Transverse colon (tissue), 1 donor: ENCODE data around the gene TTL.

Experiments
- EP300 ChIP-seq: sonication (generic); formaldehyde crosslinking; IDR thresholded peaks from one replicate; pipeline ENCODE4 v1.6.1; 2017; ENCODE audit warnings: antibody characterized with exemption, low read depth
- POLR2A ChIP-seq: fragments of 450-650 bp; IDR thresholded peaks from one replicate; pipeline ENCODE4 v1.6.1; 2016; ENCODE audit warnings: antibody characterized with exemption, mild to moderate bottlenecking, moderate library complexity

GRCh38 chr2:112451317-112451716, 30.6 kb upstream of the TTL start:
- TF ChIP-seq EP300 (no peak), POLR2A (no peak)
